Ovary (tissue), 3 donors: ENCODE measurements around the gene AIG1.

Experiments
- CTCF ChIP-seq, 3 donors: fragments of 450-650 bp in 2 of 3; fragments of 200-600 bp in 1 of 3; IDR thresholded peaks; one replicate each; pipeline versions ENCODE4 v1.5.1 to v1.8.0; 2016 to 2022; ENCODE audit warnings: antibody characterized with exemption in 3 of 3, mild to moderate bottlenecking in 1 of 3
- EP300 ChIP-seq: sonication (generic); formaldehyde crosslinking; IDR thresholded peaks from one replicate; pipeline ENCODE4 v1.6.1; 2017; ENCODE audit warnings: antibody characterized with exemption
- POLR2A ChIP-seq: fragments of 450-650 bp; IDR thresholded peaks from one replicate; pipeline ENCODE4 v1.6.1; 2017; ENCODE audit warnings: antibody characterized with exemption, mild to moderate bottlenecking, moderate library complexity
- donor health status: DM: no; HTN: no; CAD: no.

GRCh38 chr6:143140767-143141166, 80.1 kb downstream of the AIG1 start:
- TF ChIP-seq POLR2A (no peak), CTCF (IDR thresholded peaks at IDR 0.05) (no peak), EP300 (no peak)
